RWPE2 (cell line): ENCODE measurements around the gene HEPHL1.
"Not testable (repeated sequence)": the region's sequence is repeated elsewhere in the genome, so short reads cannot be mapped to it uniquely, and the experiment has no call there.

Source experiments
- ATAC-seq: fragments of 200-7000 bp; cut with Tn5 transposase; 3 replicates; pipeline ENCODE4 v1.9.1; 2021; ENCODE audit warnings: low read depth
- DNase-seq: peaks from one replicate; pipeline ENCODE4 v3.0.0-alpha.2; 2020; ENCODE audit warnings: low spot score
- H3K27ac ChIP-seq: fragments of 450-650 bp; 2 replicates; pipeline ENCODE4 v1.5.1; 2017; ENCODE audit warnings: mild to moderate bottlenecking; ENCODE audit not compliant: poor library complexity, severe bottlenecking
- H3K27me3 ChIP-seq: fragments of 250-450 bp; sonication (Bioruptor Pico); 2 replicates; pipeline ENCODE4 v1.5.1; 2021; ENCODE audit warnings: mild to moderate bottlenecking, moderate library complexity; ENCODE audit not compliant: insufficient read depth, poor library complexity, severe bottlenecking
- H3K36me3 ChIP-seq: fragments of 250-450 bp; sonication (Bioruptor Pico); 2 replicates; pipeline ENCODE4 v1.5.1; 2020; ENCODE audit warnings: low read depth, mild to moderate bottlenecking, moderate library complexity
- H3K4me1 ChIP-seq: fragments of 250-450 bp; sonication (Bioruptor Pico); 2 replicates; pipeline ENCODE4 v1.5.1; 2021; ENCODE audit warnings: mild to moderate bottlenecking, moderate library complexity; ENCODE audit not compliant: insufficient read depth, poor library complexity, severe bottlenecking
- H3K4me3 ChIP-seq: fragments of 250-450 bp; sonication (Bioruptor Pico); 2 replicates; pipeline ENCODE4 v1.5.1; 2021; ENCODE audit warnings: mild to moderate bottlenecking, moderate library complexity; ENCODE audit not compliant: severe bottlenecking
- H3K9me3 ChIP-seq: fragments of 250-450 bp; sonication (Bioruptor Pico); 2 replicates; pipeline ENCODE4 v1.5.1; 2021; ENCODE audit warnings: mild to moderate bottlenecking, moderate library complexity; ENCODE audit not compliant: severe bottlenecking
- CTCF ChIP-seq: fragments of 450-650 bp; IDR thresholded peaks from one replicate; pipeline ENCODE4 v1.5.1; 2017; ENCODE audit warnings: mild to moderate bottlenecking, moderate library complexity; ENCODE audit not compliant: poor library complexity, severe bottlenecking

HEPHL1 gene

DNA sequence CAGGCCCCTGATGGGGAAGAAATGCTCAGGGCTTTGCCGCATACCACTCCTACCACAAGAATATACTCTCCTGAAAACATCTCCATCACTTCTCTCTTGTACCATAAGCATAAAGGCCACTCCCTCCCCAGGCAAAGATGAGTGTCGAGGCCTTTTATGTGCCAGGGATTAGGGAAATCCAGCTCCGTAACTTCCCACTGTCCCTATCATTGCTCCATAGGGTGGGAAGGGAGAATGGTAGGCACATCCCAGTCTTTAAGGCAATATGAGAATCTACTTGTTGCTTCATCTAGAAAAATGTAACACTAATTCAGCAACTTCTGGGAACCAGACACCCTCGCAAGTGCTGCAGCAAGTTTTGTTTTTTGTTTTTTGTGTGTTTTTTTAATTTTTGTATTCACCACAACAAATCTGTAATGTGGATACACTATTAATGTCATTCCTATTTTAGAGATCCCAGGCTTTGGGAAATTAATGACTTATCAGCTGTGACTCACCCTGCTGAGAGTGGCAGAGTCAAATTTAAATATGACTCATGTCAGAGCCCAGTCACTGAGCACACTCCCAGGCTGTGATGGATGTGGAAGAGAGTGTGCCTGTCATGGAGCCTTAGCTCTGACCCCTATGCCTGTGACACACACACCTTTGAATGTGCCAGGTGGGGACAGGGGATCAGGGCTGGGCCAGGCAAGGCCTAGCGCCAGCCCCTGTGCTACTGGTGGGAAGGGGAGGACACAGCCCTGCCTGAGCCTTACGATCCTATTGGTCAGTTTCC, 130.9 kb downstream of the HEPHL1 start:
- ATAC-seq (peak; percentile 85), DNase-seq (no peak)
- no peak for TF ChIP-seq CTCF
- no peaks in the 10 kb centered on the region for H3K27me3 ChIP-seq
- H3K4me1 ChIP-seq, result peaks cover 57% of the 10 kb centered on the region
- no peak overlapping the region for H3K4me3 ChIP-seq
- H3K36me3 ChIP-seq, result peaks cover 31% of the 10 kb centered on the region
- H3K27ac ChIP-seq, result peak overlapping the region; percentile 91
- no peaks in the 10 kb centered on the region for H3K9me3 ChIP-seq

- H3K27me3 ChIP-seq, result no peaks in the 10 kb centered on the region
- no peak overlapping the region for H3K4me3 ChIP-seq
- no peak for ATAC-seq
- peak overlapping the region; percentile 91 for H3K27ac ChIP-seq
- DNase-seq, result no peak
- no peak for TF ChIP-seq CTCF
- no peaks in the 10 kb centered on the region for H3K9me3 ChIP-seq
- H3K4me1 ChIP-seq, result peaks cover 51% of the 10 kb centered on the region
- H3K36me3 ChIP-seq, result peaks cover 34% of the 10 kb centered on the region
Observed at GRCh38 chr11:94152678-94153065, 131.5 kb downstream of the HEPHL1 start.

DNA sequence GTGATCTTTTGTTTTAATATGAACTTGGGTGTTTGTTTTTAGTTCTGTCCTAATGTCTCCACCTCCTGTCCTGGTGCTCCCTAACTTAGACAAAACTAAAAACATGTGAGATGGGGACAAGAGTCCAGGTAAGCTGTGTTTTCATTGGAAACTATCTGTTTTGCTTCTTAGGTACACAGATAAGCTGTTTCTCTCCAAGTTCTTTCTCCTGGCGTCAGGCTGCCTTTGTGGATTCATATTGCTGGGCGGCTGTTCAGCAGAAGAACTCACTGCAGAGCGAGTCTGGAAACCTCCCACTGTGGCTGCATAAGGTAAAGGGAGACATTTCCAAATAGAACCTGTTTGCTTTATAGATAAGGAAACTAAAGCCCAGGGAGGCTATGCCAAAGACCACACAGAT, 132.2 kb downstream of the HEPHL1 start:
- ATAC-seq, result no peak
- Histone ChIP-seq H3K4me1 (peaks cover 45% of the 10 kb centered on the region), H3K27me3 (no peaks in the 10 kb centered on the region), H3K36me3 (peaks cover 34% of the 10 kb centered on the region), H3K27ac (no peak overlapping the region), H3K9me3 (no peaks in the 10 kb centered on the region), H3K4me3 (no peak overlapping the region)
- no peak for TF ChIP-seq CTCF
- DNase-seq, result no peak

GRCh38 chr11:94154095-94154856, 133.1 kb downstream of the HEPHL1 start:
- Histone ChIP-seq H3K4me3 (no peak overlapping the region), H3K4me1 (peaks cover 35% of the 10 kb centered on the region), H3K27ac (no peak overlapping the region), H3K36me3 (peaks cover 34% of the 10 kb centered on the region), H3K27me3 (no peaks in the 10 kb centered on the region), H3K9me3 (no peaks in the 10 kb centered on the region)
- ATAC-seq, result no peak
- no peak for TF ChIP-seq CTCF
- no peak for DNase-seq

GRCh38 chr11:94157339-94157738, 136.2 kb downstream of the HEPHL1 start:
- peaks cover 34% of the 10 kb centered on the region for H3K36me3 ChIP-seq
- not testable (repeated sequence) for DNase-seq, ATAC-seq, H3K9me3 ChIP-seq, H3K27me3 ChIP-seq, H3K4me1 ChIP-seq, H3K27ac ChIP-seq, H3K4me3 ChIP-seq
